Muscle layer of colon (tissue), 2 donors: Measurements from ENCODE around the gene TMEM14B.

Experiments
- H3K27ac ChIP-seq: one replicate; pipeline ENCODE4 v1.7.0; 2013; ENCODE audit warnings: low read depth, mild to moderate bottlenecking, low read length, moderate library complexity
- H3K27me3 ChIP-seq, 2 donors: one replicate each; pipeline ENCODE4 v1.7.0; 2013; ENCODE audit warnings: low read length in 2 of 2, mild to moderate bottlenecking in 2 of 2; ENCODE audit not compliant: insufficient read depth in 2 of 2, control insufficient read depth in 1 of 2
- H3K36me3 ChIP-seq: one replicate; pipeline ENCODE4 v1.7.0; 2013; ENCODE audit warnings: mild to moderate bottlenecking, low read length; ENCODE audit not compliant: insufficient read depth
- H3K4me1 ChIP-seq: one replicate; pipeline ENCODE4 v1.7.0; 2013; ENCODE audit warnings: mild to moderate bottlenecking, low read length; ENCODE audit not compliant: insufficient read depth
- H3K4me3 ChIP-seq, 2 donors: one replicate each; pipeline ENCODE4 v1.7.0; 2013; ENCODE audit warnings: low read length in 2 of 2, low read depth in 1 of 2, mild to moderate bottlenecking in 1 of 2, moderate library complexity in 1 of 2
- H3K9ac ChIP-seq: one replicate; pipeline ENCODE4 v1.7.0; 2013; ENCODE audit warnings: low read length
- H3K9me3 ChIP-seq: one replicate; pipeline ENCODE4 v1.7.0; 2013; ENCODE audit warnings: mild to moderate bottlenecking, low read length
- donor health status: abdominal sarcoma.
- donor health status: Adenocarcinoma of cecum.

The TMEM14B gene

GRCh38 chr6:10792101-10792500 lies 44.5 kb downstream of the TMEM14B start:
- no peak overlapping the region for H3K27ac ChIP-seq
- H3K4me3 ChIP-seq, result no peak overlapping the region
- H3K27me3 ChIP-seq, result no peaks in the 10 kb centered on the region
- H3K9me3 ChIP-seq, result no peaks in the 10 kb centered on the region
- no peak overlapping the region for H3K9ac ChIP-seq
- H3K36me3 ChIP-seq, result no peaks in the 10 kb centered on the region
- H3K4me1 ChIP-seq, result no peaks in the 10 kb centered on the region

GRCh38 chr6:10793035-10793434 lies 45.4 kb downstream of the TMEM14B start:
- no peak overlapping the region for H3K9ac ChIP-seq
- no peak overlapping the region for H3K27ac ChIP-seq
- H3K4me1 ChIP-seq, result no peaks in the 10 kb centered on the region
- no peaks in the 10 kb centered on the region for H3K9me3 ChIP-seq
- H3K36me3 ChIP-seq, result no peaks in the 10 kb centered on the region
- no peak overlapping the region for H3K4me3 ChIP-seq
- H3K27me3 ChIP-seq, result no peaks in the 10 kb centered on the region

- no peaks in the 10 kb centered on the region for H3K27me3 ChIP-seq
- no peak overlapping the region for H3K9ac ChIP-seq
- H3K4me3 ChIP-seq, result no peak overlapping the region
- H3K4me1 ChIP-seq, result no peaks in the 10 kb centered on the region
- no peak overlapping the region for H3K27ac ChIP-seq
- no peaks in the 10 kb centered on the region for H3K36me3 ChIP-seq
- H3K9me3 ChIP-seq, result no peaks in the 10 kb centered on the region
Observed at GRCh38 chr6:10793695-10794094, 46.1 kb downstream of the TMEM14B start.

DNA sequence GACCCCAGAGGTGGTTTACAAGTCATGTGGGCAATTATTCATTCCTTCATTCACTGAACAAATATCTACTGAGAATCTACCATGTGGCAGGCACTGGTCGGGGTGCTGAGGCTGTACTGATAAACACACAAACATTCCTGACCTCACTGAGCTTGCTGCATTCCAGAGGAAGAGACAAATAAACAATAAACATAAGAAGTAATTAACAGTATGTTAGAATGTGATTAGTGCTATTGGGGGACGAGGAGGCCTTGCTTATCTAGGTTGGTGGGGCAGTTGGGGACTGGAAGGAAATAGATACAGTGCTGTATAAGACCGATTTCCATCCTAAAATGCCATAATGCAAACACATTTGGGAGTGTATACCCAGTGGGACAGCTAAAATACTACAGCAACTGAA lies 46.6 kb downstream of the TMEM14B start:
- H3K4me1 ChIP-seq, result no peaks in the 10 kb centered on the region
- no peaks in the 10 kb centered on the region for H3K27me3 ChIP-seq
- H3K27ac ChIP-seq, result no peak overlapping the region
- H3K4me3 ChIP-seq, result no peak overlapping the region
- H3K36me3 ChIP-seq, result no peaks in the 10 kb centered on the region
- H3K9ac ChIP-seq, result no peak overlapping the region
- no peaks in the 10 kb centered on the region for H3K9me3 ChIP-seq

DNA sequence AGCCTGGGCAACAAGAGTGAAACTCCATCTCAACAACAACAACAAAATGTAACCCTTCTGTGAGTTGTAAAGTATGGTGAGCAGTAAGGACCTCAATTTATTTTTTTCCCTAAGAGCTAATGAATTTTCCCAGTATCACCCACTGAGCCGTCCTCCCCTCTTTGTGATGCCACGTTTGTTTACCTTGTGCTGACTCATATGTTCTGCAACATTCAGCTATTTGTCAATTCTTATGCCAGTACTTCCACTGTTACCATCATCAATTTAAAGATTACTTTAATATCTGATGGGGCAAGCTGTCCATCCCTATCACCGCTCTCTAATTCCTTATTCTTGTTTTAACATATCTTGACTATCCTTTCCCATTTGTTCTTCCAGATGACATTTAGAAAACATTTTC lies 53.2 kb downstream of the TMEM14B start:
- H3K4me3 ChIP-seq, result no peak overlapping the region

DNA sequence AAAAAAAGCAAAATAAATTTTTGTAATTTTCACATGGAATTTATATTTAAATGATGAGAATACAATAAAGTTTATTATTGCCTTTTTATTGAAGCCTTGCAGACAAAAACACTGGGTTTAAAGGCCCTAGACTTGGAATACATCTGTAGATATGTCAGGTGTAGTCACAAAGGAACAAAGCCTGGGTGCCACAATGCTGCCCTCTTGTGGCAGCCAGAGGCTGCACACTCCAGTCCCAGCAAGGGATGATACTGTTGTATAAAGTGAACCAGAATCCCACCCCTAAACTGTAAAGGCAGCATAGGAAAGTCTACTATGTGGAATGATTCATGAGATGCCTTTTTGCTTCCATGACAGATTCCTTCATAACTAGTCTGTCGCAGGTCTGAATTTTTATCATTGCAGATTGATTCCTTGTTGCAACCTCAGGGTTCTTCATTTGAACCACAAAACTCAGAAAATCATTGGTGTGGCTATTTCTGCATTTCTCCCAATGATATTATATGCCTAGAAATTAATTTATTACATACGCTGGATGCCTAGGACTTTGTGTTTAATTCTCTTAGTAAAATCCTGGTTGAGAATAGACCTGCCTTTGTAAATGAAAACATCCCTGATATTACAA lies 53.7 kb downstream of the TMEM14B start:
- H3K9me3 ChIP-seq, result no peaks in the 10 kb centered on the region
- no peaks in the 10 kb centered on the region for H3K4me1 ChIP-seq
- H3K36me3 ChIP-seq, result no peaks in the 10 kb centered on the region
- H3K27ac ChIP-seq, result no peak overlapping the region
- no peak overlapping the region for H3K9ac ChIP-seq
- no peak overlapping the region for H3K4me3 ChIP-seq
- no peaks in the 10 kb centered on the region for H3K27me3 ChIP-seq

More for the DNA sequence above, 53.2 kb downstream of the TMEM14B start:
- no peaks in the 10 kb centered on the region for H3K27me3 ChIP-seq
- no peak overlapping the region for H3K27ac ChIP-seq
- no peak overlapping the region for H3K9ac ChIP-seq
- no peaks in the 10 kb centered on the region for H3K4me1 ChIP-seq
- no peaks in the 10 kb centered on the region for H3K9me3 ChIP-seq
- no peaks in the 10 kb centered on the region for H3K36me3 ChIP-seq
